Esophagus squamous epithelium (tissue), 4 donors: Measurements from ENCODE around the gene NPIPA1.
"Not testable (repeated sequence)": the region's sequence is repeated elsewhere in the genome, so short reads cannot be mapped to it uniquely, and the experiment has no call there.

Experiments
- CTCF ChIP-seq, 6 experiments: fragments of 450-650 bp in 4 of 6; fragments of 200-600 bp in 2 of 6; sonication (generic) in 2 of 6; IDR thresholded peaks; one replicate each; pipeline ENCODE4 v1.5.1; 2016 to 2019; ENCODE audit warnings: antibody characterized with exemption in 6 of 6, mild to moderate bottlenecking in 4 of 6, moderate library complexity in 4 of 6
- POLR2A ChIP-seq, 4 donors: fragments of 450-650 bp; IDR thresholded peaks; one replicate each; pipeline ENCODE4 v1.6.1; 2017; ENCODE audit warnings: antibody characterized with exemption in 4 of 4, mild to moderate bottlenecking in 4 of 4, moderate library complexity in 3 of 4

GRCh38 chr16:14971621-14972228 lies 34.5 kb downstream of the NPIPA1 start:
- not testable (repeated sequence) for TF ChIP-seq POLR2A, CTCF (IDR thresholded peaks at IDR 0.05)
